Kidney epithelial cell (primary cell): ENCODE measurements around the gene ADNP2. TPM values are rescaled to one million over a fixed set of nuclear protein-coding genes. Genes with fewer than 3 reads are reported as not detected.

Experiments
- DNase-seq: peaks from one replicate; pipeline ENCODE4 v3.0.0-alpha.2; 2010; ENCODE audit warnings: low read depth
- H3K27me3 ChIP-seq: 2 replicates; pipeline ENCODE4 v1.6.0; 2011; ENCODE audit warnings: low read length; ENCODE audit not compliant: control insufficient read depth, insufficient read depth
- H3K36me3 ChIP-seq: 2 replicates; pipeline ENCODE4 v1.5.1; 2011; ENCODE audit warnings: low read length; ENCODE audit not compliant: control insufficient read depth, insufficient read depth
- H3K4me3 ChIP-seq: 2 replicates; pipeline ENCODE4 v1.5.1; 2011; ENCODE audit warnings: low read depth, mild to moderate bottlenecking, control low read depth, low read length
- CTCF ChIP-seq: IDR thresholded peaks from 2 replicates; pipeline ENCODE4 v1.5.1; 2011; ENCODE audit warnings: mild to moderate bottlenecking, moderate library complexity, low read length, control low read depth, inconsistent platforms; ENCODE audit not compliant: insufficient read depth, poor library complexity, severe bottlenecking
- total RNA-seq: library from RNA; depleted of rRNA; stranded (reverse); fragments of >200 nt; gene quantifications from 2 replicates; pipeline ENCODE4 v1.2.3, GENCODE V29; 2015

The ADNP2 gene
- total RNA-seq, 1 donor from 2014 or later: 21.8 TPM

DNA sequence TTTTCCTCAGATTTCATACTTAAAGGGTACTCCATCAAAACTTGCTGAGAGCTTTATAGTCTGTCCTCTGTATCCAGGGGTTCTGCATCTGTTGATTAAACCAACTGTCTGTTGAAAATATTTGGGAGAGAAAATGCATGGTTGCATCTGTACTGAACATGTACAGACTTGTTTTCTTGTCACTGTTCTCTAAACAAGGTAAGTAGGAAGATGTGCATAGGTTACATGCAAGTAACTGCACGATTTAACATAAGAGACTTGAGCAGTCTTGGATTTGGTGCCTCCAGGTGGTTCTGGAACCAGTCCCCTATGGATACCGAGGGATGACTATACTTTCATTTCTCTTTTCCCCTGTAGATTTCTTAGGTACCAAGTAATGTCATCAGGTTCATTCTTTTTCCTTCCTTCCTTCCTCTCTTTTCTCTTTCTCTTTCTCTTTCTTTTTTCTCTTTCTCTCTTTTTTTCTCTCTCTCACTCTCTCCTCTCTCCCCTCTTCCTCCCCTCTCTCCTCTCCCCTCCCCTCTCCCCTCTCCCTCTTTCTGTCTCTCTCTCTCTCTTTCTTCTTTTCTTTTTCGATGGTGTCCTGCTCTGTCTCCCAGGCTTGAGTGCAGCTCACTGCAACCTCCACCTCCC is 23.2 kb downstream of the ADNP2 start:
- no peak for DNase-seq
- Histone ChIP-seq H3K36me3 (peaks cover 1% of the 10 kb centered on the region), H3K27me3 (no peaks in the 10 kb centered on the region), H3K4me3 (no peak overlapping the region)
- no peak for TF ChIP-seq CTCF

DNA sequence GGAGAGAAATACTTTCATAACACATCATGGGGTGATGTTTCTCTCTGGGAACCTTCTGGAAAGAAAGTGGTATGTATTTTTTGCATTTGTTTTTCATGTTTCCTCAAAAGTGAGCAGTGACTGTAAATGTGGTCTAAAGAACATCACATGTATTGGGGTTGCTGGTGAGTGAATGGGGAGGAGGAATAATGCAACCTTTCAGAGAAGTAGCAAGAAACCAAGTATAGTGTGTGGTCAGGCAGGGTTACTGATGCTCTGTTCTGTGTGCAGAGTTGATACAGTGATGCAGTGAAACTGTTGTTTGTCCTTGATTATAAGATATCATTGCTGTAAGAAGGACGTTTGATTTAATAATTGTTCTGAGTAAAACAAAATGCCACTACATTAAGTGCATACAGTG is 24.1 kb downstream of the ADNP2 start:
- DNase-seq: no peak
- Histone ChIP-seq H3K36me3 (peaks cover 2% of the 10 kb centered on the region), H3K27me3 (no peaks in the 10 kb centered on the region), H3K4me3 (no peak overlapping the region)
- no peak for TF ChIP-seq CTCF

DNA sequence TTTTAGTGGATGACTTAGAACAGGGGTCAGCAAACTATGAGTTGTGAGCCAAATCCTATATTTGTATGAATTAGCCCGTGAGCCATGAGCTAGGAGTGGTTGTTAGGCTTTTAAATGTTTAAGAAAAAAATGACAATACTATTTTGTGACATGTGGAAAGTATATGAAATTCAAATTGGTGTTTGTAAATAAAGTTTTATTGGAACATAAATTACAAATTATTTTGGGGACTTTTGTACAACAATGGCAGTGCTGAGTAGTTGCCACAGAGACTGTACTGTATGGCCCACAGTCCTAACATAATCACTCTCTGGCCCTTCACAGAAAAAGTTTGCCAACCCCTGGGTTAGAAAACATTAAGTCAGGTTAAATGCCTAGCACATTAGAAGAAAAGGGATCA is 26.1 kb downstream of the ADNP2 start:
- no peak for TF ChIP-seq CTCF
- Histone ChIP-seq H3K36me3 (peaks cover 2% of the 10 kb centered on the region), H3K4me3 (no peak overlapping the region), H3K27me3 (no peaks in the 10 kb centered on the region)
- no peak for DNase-seq

- H3K36me3 ChIP-seq: peaks cover 2% of the 10 kb centered on the region
- H3K4me3 ChIP-seq: no peak overlapping the region
- DNase-seq: no peak
- no peaks in the 10 kb centered on the region for H3K27me3 ChIP-seq
- TF ChIP-seq CTCF: no peak
Measured at GRCh38 chr18:80136679-80137078, 27.6 kb downstream of the ADNP2 start.

GRCh38 chr18:80137137-80137536 is 28.1 kb downstream of the ADNP2 start:
- TF ChIP-seq CTCF: no peak
- H3K36me3 ChIP-seq: peaks cover 2% of the 10 kb centered on the region
- no peak overlapping the region for H3K4me3 ChIP-seq
- no peaks in the 10 kb centered on the region for H3K27me3 ChIP-seq
- no peak for DNase-seq

DNA sequence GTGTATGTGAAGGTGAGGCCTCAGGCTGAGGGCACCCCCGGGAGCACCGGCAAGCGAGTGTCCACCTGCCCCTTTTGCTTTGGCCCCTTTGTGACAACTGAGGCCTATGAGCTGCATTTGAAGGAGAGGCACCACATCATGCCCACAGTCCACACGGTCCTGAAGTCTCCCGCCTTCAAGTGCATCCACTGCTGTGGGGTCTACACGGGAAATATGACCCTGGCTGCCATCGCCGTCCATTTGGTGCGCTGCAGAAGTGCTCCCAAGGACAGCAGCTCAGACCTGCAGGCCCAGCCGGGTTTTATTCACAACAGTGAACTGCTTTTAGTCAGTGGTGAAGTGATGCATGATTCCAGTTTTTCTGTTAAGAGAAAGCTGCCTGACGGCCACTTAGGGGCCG is 28.9 kb downstream of the ADNP2 start:
- no peak for TF ChIP-seq CTCF
- DNase-seq: no peak
- peaks cover 2% of the 10 kb centered on the region for H3K36me3 ChIP-seq

More for the DNA sequence above, 28.9 kb downstream of the ADNP2 start:
- Histone ChIP-seq H3K4me3 (no peak overlapping the region), H3K27me3 (no peaks in the 10 kb centered on the region)
